GM18505 (cell line): ENCODE measurements around the gene CADM4.
"Not testable (repeated sequence)": the region's sequence is repeated elsewhere in the genome, so short reads cannot be mapped to it uniquely, and the experiment has no call there.

Source experiments
- ATAC-seq: cut with Tn5 transposase; IDR thresholded peaks from one replicate; pipeline ENCODE4 v1.9.1; 2021; ENCODE audit not compliant: unreplicated experiment
- POLR2A ChIP-seq: IDR thresholded peaks from 4 replicates; pipeline ENCODE4 v1.6.1; 2011; ENCODE audit warnings: borderline replicate concordance; ENCODE audit not compliant: insufficient read depth, insufficient read length; ENCODE audit errors: extremely low read depth

CADM4 gene

GRCh38 chr19:43598445-43599240 is 41.0 kb downstream of the CADM4 start:
- no peak for TF ChIP-seq POLR2A

GRCh38 chr19:43597876-43598275 is 41.8 kb downstream of the CADM4 start:
- no peak for ATAC-seq
- no peak for TF ChIP-seq POLR2A

More at GRCh38 chr19:43598445-43599240, 41.0 kb downstream of the CADM4 start:
- no peak for ATAC-seq

- no peak for ATAC-seq
- no peak for TF ChIP-seq POLR2A
Observed at GRCh38 chr19:43596842-43597461, 42.7 kb downstream of the CADM4 start.

GRCh38 chr19:43595999-43596841 is 43.4 kb downstream of the CADM4 start, which contains the start of the genes IRGQ and ZNF576:
Gene IRGQ, minus strand, starts transcription at chr19:43596134. Its CDS starts 796 bp downstream, at chr19:43595338.
Gene ZNF576, plus strand, starts transcription at chr19:43596595. Its CDS starts 514 bp downstream, at chr19:43597109.
- peak; percentile 66 for TF ChIP-seq POLR2A
- peak; percentile 68 for ATAC-seq

GRCh38 chr19:43595605-43595998 is 44.0 kb downstream of the CADM4 start:
- TF ChIP-seq POLR2A = no peak

GRCh38 chr19:43594710-43595604 is 44.7 kb downstream of the CADM4 start:
- ATAC-seq = peak; percentile 34
- no peak for TF ChIP-seq POLR2A

More at GRCh38 chr19:43595605-43595998, 44.0 kb downstream of the CADM4 start:
- peak; percentile 2 for ATAC-seq

- ATAC-seq = no peak
Observed at GRCh38 chr19:43594081-43594697, 45.5 kb downstream of the CADM4 start.

GRCh38 chr19:43592800-43593350 is 46.8 kb downstream of the CADM4 start:
- no peak for ATAC-seq
- TF ChIP-seq POLR2A = no peak

More at GRCh38 chr19:43594081-43594697, 45.5 kb downstream of the CADM4 start:
- TF ChIP-seq POLR2A = no peak

GRCh38 chr19:43591904-43592772 is 47.5 kb downstream of the CADM4 start:
- ATAC-seq = no peak
- no peak for TF ChIP-seq POLR2A

- no peak for TF ChIP-seq POLR2A
- no peak for ATAC-seq
Observed at GRCh38 chr19:43589678-43590077, 50.0 kb downstream of the CADM4 start.

- no peak for ATAC-seq
- no peak for TF ChIP-seq POLR2A
Observed at GRCh38 chr19:43589277-43589676, 50.4 kb downstream of the CADM4 start.

- ATAC-seq = not testable (repeated sequence)
Observed at GRCh38 chr19:43587029-43587428, 52.6 kb downstream of the CADM4 start.
